Fibroblast of skin of left biceps (primary cell): ENCODE results near the gene MAST1.
A peak's percentile ranks its signal among the peaks of the same experiment; 100 is the strongest.
"Not testable (repeated sequence)": the region's sequence is repeated elsewhere in the genome, so short reads cannot be mapped to it uniquely, and the experiment has no call there.

ENCODE experiments used
- DNase-seq, 2 experiments: peaks; one replicate each; pipeline ENCODE4 v3.0.0-alpha.2; 2013; ENCODE audit warnings: low read depth in 2 of 2

Gene MAST1

GRCh38 chr19:12838182-12838885, at the start of gene MAST1:
Gene MAST1 (plus strand): TSS chr19:12838515. CDS start chr19:12838573, 58 bp downstream.
- no peak for DNase-seq

GRCh38 chr19:12788682-12789097, 49.6 kb upstream of the MAST1 start:
- no peak for DNase-seq

GRCh38 chr19:12789098-12789903, 49.0 kb upstream of the MAST1 start:
- no peak for DNase-seq

- peak; percentile 95 for DNase-seq
These were observed 48.3 kb upstream of the MAST1 start for GRCh38 chr19:12789904-12790619.

- DNase-seq = no peak
These were observed 47.5 kb upstream of the MAST1 start for GRCh38 chr19:12790628-12791344.

- peak; percentile 92 to 94 for DNase-seq
These were observed 46.8 kb upstream of the MAST1 start, which contains the start of gene JUNB for GRCh38 chr19:12791345-12792050. Gene JUNB (plus strand): TSS chr19:12791486. CDS start chr19:12791772, 286 bp downstream.

GRCh38 chr19:12792051-12792852, 46.1 kb upstream of the MAST1 start:
- no peak for DNase-seq

GRCh38 chr19:12792853-12793289, 45.4 kb upstream of the MAST1 start:
- DNase-seq = no peak

- peak; percentile 85 to 90 for DNase-seq
These were observed 44.8 kb upstream of the MAST1 start for GRCh38 chr19:12793290-12794195.

- DNase-seq = no peak
These were observed 43.9 kb upstream of the MAST1 start for GRCh38 chr19:12794196-12794941.

- DNase-seq = no peak
These were observed 43.3 kb upstream of the MAST1 start for GRCh38 chr19:12794971-12795381.

- no peak for DNase-seq
These were observed 41.9 kb upstream of the MAST1 start for GRCh38 chr19:12796146-12797071.

GRCh38 chr19:12797141-12797587, 41.2 kb upstream of the MAST1 start:
- DNase-seq = no peak

GRCh38 chr19:12797607-12798006, 40.7 kb upstream of the MAST1 start:
- DNase-seq = not testable (repeated sequence)

- no peak for DNase-seq
These were observed 38.4 kb upstream of the MAST1 start for GRCh38 chr19:12799742-12800465.

- no peak for DNase-seq
These were observed 37.9 kb upstream of the MAST1 start for GRCh38 chr19:12800466-12800770.
